GM18520 (cell line): ENCODE results near the gene CLEC16A.

Experiments
- ATAC-seq: cut with Tn5 transposase; IDR thresholded peaks from one replicate; pipeline ENCODE4 v1.9.1; 2021; ENCODE audit not compliant: unreplicated experiment

CLEC16A gene

GRCh38 chr16:11034481-11034931, 90.1 kb downstream of the CLEC16A start:
- ATAC-seq = no peak

GRCh38 chr16:11035096-11035495, 90.7 kb downstream of the CLEC16A start:
- ATAC-seq = no peak

DNA sequence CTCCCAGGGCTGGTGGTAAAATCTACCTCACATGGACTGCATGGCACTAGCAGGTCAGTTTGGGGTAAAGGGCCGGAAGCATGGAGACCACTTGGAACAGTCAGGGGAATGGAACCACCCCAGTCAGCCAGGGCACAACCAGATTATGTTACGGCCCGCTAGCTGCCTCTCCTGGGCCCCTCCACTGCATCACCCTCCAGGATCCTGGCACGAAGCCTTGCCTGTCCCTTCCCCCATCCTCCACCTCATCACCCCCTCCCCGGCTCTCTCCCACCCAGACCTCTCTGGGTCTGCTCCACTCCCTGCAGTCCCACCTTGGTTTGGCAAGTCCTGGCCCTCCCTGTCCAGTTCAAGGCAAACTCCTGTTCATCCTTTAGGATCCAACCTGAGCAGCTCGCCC, 91.7 kb downstream of the CLEC16A start:
- no peak for ATAC-seq

GRCh38 chr16:11036868-11037410, 92.6 kb downstream of the CLEC16A start:
- no peak for ATAC-seq

DNA sequence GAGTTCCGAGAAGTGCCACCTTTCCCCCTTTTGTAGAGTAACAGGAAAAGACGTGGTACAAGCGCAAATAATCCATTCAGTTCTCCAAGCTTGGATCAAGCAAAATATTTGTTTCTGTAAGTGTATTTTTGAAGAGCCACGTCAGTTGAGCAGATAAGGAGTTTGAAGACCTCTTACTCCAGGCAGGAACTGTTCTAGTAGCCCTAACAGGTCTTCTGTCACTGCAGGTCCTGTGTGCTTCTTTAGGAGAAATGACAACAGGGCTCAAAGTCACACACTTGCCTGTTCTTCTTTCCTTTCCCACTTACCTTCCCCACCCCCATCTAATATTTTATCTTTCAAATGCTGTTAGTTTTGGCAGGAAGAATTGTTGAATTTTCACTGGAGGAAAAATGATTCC, 93.9 kb downstream of the CLEC16A start:
- ATAC-seq = no peak

DNA sequence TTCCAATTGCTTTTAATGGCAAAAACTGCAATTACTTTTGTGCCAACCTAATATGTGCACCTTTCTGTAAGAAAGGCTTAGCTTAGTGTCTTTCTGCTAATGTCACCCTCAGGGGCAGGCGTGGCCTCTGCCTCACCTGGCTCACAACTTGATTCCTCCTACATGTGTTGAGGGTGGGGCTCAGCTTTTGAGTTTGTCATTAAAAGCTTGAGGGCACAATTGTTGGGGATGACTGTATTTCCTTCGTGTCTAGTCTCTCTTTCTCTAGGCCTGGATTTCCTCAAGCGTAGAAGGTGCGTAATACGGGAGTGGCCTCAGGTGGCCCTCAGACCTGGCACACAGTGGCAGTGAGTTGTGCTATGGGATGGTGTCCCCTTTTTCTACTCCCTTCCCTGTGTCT, 94.4 kb downstream of the CLEC16A start:
- ATAC-seq = no peak

DNA sequence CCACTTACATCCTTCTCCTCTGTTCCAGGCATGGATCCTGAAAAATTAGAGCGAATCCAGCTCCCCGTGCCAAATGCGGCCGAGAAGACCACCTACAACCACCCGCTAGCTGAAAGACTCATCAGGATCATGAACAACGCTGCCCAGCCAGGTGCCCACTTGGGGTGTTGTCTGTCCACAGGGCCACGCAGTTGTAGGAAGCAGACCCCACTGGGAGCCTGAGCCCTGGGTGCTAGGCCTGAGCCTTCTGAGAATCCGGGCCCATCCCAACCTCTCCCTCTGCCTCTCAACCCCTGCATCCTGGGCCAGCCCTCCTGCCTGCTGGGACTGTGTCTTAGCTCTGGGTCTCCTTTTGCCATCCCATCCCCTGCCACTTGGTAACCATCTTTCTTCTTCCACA, 95.4 kb downstream of the CLEC16A start:
- no peak for ATAC-seq

GRCh38 chr16:11042191-11042590, 97.8 kb downstream of the CLEC16A start:
- no peak for ATAC-seq

DNA sequence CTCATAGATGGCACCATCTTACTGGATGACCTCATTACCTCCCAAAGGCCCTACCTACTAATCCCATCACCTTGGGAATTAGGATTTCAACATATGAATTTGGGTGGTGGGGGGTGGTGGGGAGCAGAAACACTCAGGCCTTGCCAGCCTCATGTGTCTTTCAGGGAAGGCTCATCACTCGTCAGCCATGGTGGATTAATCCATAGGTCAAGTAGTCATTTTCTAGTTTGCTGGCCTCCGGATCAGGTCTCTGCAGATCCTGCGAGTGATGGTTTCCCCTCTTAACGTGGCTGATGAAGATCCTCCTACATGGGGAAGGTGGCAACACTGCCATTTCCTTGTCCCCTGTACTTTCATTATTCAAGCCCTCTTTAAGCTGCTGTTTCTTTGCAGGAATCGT, 101.1 kb downstream of the CLEC16A start:
- ATAC-seq = no peak

GRCh38 chr16:11045846-11046245, 101.5 kb downstream of the CLEC16A start:
- no peak for ATAC-seq

GRCh38 chr16:11046382-11046931, 102.1 kb downstream of the CLEC16A start:
- ATAC-seq = no peak

- ATAC-seq = no peak
Observed at GRCh38 chr16:11047057-11047456, 102.7 kb downstream of the CLEC16A start.

DNA sequence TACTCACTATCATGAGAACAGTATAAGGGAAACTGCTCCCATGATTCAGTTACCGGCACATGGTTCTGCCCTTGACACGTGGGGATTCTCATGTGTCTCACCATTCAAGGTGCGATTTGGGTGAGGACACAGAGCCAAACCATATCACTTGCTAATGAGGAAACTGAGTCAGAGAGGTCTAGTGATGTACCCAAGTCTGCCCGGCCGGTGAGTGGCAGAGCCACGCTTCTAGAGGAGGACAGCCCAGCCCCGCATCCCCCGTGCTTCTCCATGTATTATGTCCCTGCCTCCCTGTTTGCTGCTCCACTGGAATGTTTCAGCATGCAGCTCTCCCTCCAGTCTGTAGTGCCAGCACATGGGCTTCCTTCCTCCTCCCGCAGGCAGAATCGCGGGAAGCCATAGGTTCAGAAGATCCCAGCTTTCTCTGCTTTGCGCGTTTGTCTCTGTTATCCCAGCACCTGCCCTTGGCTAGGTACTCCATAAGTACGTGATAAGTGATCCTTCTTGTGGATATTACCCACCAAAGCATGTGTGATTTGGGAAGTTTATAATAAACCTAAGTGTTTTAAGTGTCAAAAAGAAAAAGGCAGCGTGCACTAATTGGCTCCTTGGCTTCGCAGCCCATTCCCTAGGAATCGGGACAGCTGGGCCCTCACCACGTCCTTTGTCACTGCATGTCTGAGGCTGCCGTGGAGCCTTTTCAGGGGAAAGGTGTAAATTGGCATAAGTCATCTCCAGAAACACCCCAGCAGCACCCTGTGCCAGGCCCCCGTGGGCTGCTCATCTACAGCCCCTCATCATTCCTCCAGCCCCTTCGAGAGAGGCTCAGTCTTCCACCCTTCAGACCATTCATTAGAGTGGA, 103.8 kb downstream of the CLEC16A start:
- ATAC-seq = no peak

DNA sequence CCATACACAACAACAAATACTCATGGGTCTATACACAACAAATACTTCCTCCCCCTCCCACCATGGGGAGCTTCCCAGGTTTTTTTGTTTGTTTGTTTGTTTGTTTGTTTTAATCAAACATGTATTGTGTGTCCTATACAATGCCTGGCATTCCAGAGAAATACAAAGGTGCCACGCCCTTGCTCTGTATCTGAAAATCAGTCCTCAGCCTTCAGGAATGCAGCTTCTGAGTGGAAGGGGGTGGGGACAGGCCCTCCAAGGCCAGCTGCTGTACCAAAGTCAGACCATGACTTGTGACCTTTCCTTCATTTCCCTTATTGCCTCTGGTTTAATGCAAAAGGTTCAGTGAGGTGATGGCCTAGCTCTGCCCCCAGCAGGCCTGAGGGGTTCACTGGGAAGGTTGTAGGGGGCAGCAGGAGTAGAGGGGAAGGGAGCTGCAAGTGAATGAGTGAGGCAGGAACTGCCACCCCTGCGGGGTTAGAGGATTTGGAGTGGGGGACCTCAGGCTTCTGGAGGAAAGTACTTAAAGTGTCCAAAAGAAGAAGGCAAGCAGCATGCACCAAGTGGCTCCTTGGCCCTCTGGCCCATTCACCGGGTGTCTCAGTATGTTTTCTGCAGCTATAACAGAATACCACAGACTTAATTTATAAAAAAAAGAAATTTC, 105.2 kb downstream of the CLEC16A start:
- no peak for ATAC-seq

DNA sequence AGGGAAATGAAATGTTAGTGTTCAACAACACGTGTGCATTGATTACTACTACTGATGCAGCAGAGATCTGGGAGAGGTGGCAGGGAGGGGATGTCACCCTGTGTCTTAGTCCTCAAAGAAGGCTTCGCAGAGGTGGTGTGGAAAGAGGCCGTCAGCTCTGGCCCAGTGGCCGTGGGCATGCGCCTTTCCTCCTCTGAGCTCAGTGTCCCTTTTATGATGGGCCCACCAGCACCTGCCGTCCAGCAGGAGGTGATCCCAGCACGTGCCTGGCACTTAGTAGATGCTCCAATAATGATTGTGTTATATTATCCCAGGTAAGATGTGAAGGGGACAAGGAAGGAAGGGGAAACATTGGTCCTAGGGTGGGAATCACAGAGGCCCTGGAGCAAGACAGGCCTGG, 106.2 kb downstream of the CLEC16A start:
- no peak for ATAC-seq

- no peak for ATAC-seq
Observed at GRCh38 chr16:11050944-11051343, 106.6 kb downstream of the CLEC16A start.

DNA sequence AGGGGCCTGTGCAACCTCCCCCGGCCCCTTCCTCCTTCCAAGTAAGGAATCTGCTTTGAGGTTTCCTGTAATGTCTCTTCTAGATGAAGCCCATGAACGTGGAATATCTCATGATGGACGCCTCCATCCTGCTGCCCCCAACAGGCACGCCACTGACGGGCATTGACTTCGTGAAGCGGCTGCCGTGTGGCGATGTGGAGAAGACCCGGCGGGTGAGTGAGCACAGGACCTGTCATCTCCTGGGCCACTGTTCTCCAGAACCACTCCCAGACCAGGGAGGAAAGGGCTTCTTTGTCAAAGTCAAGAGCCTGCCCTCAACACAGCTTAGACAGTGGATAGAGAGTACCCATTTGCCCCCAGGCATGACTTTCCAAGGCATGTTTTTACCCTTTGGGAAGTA, 107.1 kb downstream of the CLEC16A start:
- no peak for ATAC-seq

DNA sequence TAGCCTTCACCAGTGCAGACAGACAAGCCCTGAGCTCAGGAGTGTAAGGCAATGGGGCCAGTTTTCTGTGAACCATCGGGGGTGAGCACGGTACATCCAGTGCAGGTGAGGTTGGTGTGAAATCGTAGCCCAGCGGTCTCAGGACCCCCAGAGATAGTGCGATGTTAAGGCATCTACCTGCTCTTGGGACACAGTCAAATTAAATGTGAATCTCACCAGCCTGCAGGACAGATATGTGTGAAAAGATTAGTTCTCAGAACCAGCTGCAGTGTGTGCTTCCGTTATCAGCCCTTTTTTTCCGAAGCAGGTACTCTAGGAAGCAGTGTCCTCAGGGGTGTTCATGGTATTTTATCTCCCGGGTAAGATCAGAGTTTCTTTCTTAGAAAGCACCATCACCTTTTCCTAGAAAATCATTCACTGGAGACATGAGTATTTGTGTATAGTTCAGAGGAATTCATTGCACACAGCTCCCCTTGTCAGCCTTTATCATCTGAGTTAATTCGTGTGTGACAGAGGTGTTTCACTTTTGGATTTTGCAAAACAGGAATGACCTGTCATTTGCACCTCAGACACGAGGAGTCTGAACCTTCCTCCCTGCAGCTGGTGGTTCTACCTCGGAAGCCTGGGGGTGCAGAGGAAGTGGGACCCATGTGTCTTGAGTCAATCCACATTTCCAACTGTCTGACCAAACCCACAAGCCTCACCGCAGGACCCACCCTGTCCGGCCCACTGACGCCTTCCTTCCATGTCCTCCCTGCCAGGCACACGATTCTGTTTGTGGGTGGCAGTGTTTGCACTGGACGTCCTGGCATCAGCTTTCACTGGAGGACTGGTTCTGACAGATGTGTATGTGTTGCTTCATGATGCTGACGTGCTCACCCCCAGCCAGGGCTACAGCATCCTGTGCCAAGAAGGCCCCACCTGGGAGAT, 107.8 kb downstream of the CLEC16A start:
- no peak for ATAC-seq

GRCh38 chr16:11053916-11054460, 109.6 kb downstream of the CLEC16A start:
- ATAC-seq = no peak
